ENCODE data around the gene HLA-DMA.

HLA-DMA gene

DNA sequence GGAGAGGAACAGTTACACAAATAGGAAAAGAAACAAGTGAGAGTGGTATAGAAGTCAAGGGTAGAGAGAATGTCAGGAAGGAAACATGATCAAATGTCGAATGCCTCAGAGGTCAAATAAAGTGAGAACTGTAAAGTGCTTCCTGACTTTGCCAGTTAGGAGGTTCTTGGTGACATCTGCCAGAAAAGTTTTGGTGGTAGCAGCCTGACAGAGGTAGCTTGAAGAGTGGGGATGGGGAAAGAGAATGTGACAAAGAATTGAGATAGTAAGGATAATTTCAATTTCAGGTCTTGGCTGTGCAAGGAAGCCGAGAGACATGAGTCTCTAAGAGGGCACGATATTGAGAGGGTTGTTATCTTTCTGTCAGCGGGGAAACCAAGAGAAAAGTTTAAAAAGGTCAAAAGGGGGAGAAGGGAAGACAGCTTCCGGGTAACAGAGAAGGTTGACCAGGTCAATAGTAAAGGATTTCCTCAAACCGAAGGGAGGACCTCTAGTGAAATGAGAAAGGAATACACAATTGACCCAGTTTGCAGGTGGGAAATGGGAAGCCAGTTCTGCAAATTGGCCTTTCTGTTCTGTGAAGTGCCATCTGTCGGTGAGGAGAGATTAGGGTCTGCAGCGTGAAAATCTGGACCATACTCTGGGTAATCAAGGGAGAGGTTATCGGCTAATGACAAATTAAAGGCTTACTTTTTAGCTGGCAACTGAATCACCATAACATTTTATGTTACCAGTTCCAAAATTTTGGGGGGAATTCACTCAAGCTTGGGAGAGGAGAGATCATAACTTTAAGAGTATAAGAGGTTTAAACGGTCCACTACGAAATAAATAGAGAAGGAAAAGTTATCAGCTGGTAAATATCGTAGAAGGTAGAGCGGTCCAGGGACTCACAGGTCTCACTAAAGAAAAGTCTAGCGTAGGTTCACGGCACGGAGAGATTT is 14.5 kb upstream of the HLA-DMA start:
- Histone ChIP-seq H3K9me3 (replicated peaks; ENCODE audit: low read length) (no peaks in the 10 kb centered on the region), H3K36me3 (ENCODE audit: insufficient read depth, low read length) (peaks cover 8% of the 10 kb centered on the region), H3K27me3 (ENCODE audit: control insufficient read depth, insufficient read depth, low read length) (no peaks in the 10 kb centered on the region), H3K4me3 (ENCODE audit: low read length) (peak overlapping the region; percentile 75), H3K9ac (ENCODE audit: low read depth, low read length) (peak overlapping the region; percentile 97), H3K4me1 (ENCODE audit: control insufficient read depth, insufficient read depth, low read length) (peaks cover 14% of the 10 kb centered on the region), H3K4me2 (ENCODE audit: low read length) (peak overlapping the region; percentile 87)

DNA sequence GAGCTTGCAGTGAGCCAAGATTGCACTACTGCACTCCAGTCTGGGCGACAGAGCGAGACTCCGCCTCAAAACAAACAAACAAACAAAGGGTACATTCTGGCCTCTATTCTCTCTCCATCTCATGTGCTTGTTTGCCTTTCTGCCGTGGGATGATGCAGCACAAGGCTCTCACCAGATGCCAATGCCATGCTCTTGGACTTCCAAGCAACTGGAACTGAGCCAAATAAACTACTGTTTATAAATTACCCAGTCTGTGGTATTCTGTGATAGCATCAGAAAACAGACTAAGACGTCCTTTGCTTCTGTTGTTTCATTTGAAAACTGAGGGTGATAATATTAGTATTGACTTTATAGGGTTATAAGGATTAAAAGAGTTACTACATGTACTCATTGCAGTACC is 11.9 kb upstream of the HLA-DMA start:
- Histone ChIP-seq H3K4me1 (ENCODE audit: control insufficient read depth, insufficient read depth, low read length) (peaks cover 14% of the 10 kb centered on the region), H3K4me3 (ENCODE audit: low read length) (no peak overlapping the region), H3K36me3 (ENCODE audit: insufficient read depth, low read length) (no peaks in the 10 kb centered on the region), H3K9ac (ENCODE audit: low read depth, low read length) (no peak overlapping the region), H3K27me3 (ENCODE audit: control insufficient read depth, insufficient read depth, low read length) (no peaks in the 10 kb centered on the region), H3K4me2 (ENCODE audit: low read length) (no peak overlapping the region), H3K9me3 (replicated peaks; ENCODE audit: low read length) (no peaks in the 10 kb centered on the region)

DNA sequence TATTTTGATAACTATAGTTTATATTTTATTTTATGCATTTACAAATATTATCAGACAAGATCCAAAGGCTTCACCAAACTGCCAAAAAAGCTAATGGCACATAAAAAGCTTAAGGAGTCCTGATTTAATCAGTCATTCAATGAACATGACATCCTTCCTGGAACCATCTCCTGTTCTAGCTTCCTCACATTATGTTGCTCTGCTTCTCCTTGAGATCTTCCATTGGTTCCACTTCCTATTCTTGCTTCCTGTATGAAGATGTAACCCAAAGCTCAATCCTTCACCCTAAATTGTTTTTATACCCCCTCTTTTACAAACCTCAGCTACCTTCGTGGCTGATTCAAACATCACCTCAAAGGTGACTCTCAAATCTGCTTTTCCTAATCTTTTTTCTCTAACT is 11.0 kb upstream of the HLA-DMA start:
- Histone ChIP-seq H3K4me3 (ENCODE audit: low read length) (no peak overlapping the region), H3K27me3 (ENCODE audit: control insufficient read depth, insufficient read depth, low read length) (no peaks in the 10 kb centered on the region), H3K9me3 (replicated peaks; ENCODE audit: low read length) (no peaks in the 10 kb centered on the region), H3K4me1 (ENCODE audit: control insufficient read depth, insufficient read depth, low read length) (peaks cover 12% of the 10 kb centered on the region), H3K4me2 (ENCODE audit: low read length) (no peak overlapping the region), H3K9ac (ENCODE audit: low read depth, low read length) (no peak overlapping the region), H3K36me3 (ENCODE audit: insufficient read depth, low read length) (no peaks in the 10 kb centered on the region)

DNA sequence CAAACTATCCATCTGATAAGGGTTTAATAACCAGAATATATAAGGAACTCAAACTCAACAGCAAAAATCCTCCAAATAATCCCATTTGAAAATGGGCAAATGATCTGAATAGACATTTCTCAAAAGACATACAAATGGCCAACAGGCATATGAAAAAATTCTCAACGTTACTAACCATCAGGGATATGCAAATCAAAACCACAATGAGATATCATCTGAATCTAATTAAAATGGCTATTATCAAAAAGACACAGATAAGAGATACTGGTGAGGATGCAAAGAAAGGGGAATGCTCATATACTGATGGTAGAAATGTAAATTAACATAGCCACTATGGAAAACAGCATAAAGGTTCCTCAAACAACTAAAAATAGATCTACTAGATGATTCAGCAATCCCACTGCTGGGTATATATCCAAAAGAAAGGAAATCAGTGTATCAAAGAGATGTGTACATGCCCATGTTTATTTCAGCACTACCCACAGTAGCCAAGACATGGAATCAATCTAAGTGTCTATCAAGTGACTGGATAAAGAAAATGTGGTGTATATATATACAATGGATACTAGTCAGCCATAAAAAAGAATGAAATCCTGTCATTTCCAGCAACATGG is 9.4 kb upstream of the HLA-DMA start:
- Histone ChIP-seq H3K9ac (ENCODE audit: low read depth, low read length) (no peak overlapping the region), H3K27me3 (ENCODE audit: control insufficient read depth, insufficient read depth, low read length) (no peaks in the 10 kb centered on the region), H3K36me3 (ENCODE audit: insufficient read depth, low read length) (no peaks in the 10 kb centered on the region), H3K4me1 (ENCODE audit: control insufficient read depth, insufficient read depth, low read length) (peaks cover 8% of the 10 kb centered on the region), H3K9me3 (replicated peaks; ENCODE audit: low read length) (no peaks in the 10 kb centered on the region), H3K4me3 (ENCODE audit: low read length) (no peak overlapping the region), H3K4me2 (ENCODE audit: low read length) (no peak overlapping the region)

DNA sequence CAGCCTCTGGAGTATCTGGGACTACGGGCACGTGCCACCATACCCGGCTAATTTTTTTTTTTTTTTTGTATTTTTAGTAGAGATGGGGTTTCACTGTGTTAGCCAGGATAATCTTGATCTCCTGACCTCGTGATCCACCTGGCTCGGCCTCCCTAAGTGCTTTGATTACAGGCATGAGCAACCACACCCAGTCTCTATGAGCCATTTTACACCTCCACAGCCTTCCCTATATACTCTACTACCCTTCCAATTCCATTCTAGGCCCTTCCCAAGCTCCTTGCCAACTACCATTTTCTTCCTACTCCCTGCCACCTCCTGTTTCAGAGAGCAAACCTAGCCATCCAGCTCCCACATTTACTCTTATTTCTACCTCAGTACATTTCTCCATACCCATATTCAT is 7.7 kb upstream of the HLA-DMA start:
- H3K9ac ChIP-seq (ENCODE audit: low read depth, low read length): no peak overlapping the region
- no peaks in the 10 kb centered on the region for H3K4me1 ChIP-seq (ENCODE audit: control insufficient read depth, insufficient read depth, low read length)
- no peak overlapping the region for H3K4me2 ChIP-seq (ENCODE audit: low read length)
- H3K27me3 ChIP-seq (ENCODE audit: control insufficient read depth, insufficient read depth, low read length): no peaks in the 10 kb centered on the region
- no peaks in the 10 kb centered on the region for H3K36me3 ChIP-seq (ENCODE audit: insufficient read depth, low read length)
- H3K4me3 ChIP-seq (ENCODE audit: low read length): no peak overlapping the region
- no peaks in the 10 kb centered on the region for H3K9me3 ChIP-seq (replicated peaks; ENCODE audit: low read length)

DNA sequence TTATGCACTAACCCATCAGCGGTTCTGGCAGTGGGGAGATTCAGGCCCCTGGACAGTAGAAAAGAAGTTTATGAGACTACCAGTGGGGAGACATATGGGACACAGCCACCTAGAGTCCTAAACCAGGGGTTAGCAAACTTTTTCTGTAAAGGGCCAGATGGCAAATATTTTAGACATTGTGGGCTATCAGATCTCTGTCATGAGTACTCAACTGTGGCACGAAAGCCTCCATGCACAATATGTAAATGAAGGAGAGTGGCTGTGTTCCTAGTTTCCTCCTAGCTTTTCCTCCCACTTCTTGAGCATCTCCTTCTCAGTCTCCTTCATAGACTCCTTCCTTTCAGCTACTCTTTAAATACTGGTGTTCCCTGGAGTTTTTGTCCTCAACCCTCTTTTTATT is 3.3 kb upstream of the HLA-DMA start:
- Histone ChIP-seq H3K9ac (ENCODE audit: low read depth, low read length) (no peak overlapping the region), H3K9me3 (replicated peaks; ENCODE audit: low read length) (no peaks in the 10 kb centered on the region), H3K4me2 (ENCODE audit: low read length) (no peak overlapping the region), H3K36me3 (ENCODE audit: insufficient read depth, low read length) (no peaks in the 10 kb centered on the region), H3K4me1 (ENCODE audit: control insufficient read depth, insufficient read depth, low read length) (no peaks in the 10 kb centered on the region), H3K27me3 (ENCODE audit: control insufficient read depth, insufficient read depth, low read length) (no peaks in the 10 kb centered on the region), H3K4me3 (ENCODE audit: low read length) (no peak overlapping the region)

DNA sequence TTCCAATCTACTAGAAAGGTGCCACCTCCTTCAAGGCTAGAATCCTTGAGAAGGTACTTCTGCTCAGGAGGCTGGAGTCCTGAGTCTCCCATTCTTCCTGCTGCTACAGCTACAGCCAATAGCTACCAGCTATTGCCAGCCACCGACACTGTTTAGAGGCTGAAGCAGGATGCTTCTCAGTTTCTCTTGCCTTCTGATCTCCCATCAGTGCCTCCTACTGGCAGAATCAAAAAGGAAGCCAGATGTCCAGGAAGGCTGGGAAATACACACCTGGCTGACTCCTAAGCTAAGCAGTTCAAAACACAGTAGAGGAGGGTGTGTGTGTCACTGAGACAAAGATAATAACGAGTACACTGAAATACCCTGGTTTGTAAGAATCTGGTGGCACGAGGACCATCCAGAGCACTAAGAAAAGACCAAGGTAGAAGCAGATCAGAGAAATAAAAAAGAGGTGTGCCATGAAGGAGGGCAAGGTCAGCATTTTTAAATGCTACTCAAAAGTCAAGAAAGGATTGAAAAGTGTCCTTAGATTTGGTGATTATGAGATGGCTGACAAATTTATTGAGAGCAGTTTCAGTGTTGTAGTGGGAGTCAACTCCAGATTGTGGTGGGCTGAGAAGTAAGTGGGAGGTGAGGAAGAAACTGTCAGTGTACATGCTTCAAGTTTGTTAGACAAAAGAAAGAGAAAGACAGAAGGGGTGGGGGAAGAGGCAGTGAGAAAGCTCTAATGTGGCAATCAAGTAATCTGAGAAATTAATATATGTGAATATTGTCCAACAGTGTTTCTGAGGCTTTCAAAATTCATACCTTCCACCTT is 2.3 kb upstream of the HLA-DMA start:
- Histone ChIP-seq H3K9ac (ENCODE audit: low read depth, low read length) (no peak overlapping the region), H3K36me3 (ENCODE audit: insufficient read depth, low read length) (no peaks in the 10 kb centered on the region), H3K4me3 (ENCODE audit: low read length) (no peak overlapping the region), H3K4me1 (ENCODE audit: control insufficient read depth, insufficient read depth, low read length) (no peaks in the 10 kb centered on the region), H3K9me3 (replicated peaks; ENCODE audit: low read length) (no peaks in the 10 kb centered on the region), H3K4me2 (ENCODE audit: low read length) (no peak overlapping the region), H3K27me3 (ENCODE audit: control insufficient read depth, insufficient read depth, low read length) (no peaks in the 10 kb centered on the region)

DNA sequence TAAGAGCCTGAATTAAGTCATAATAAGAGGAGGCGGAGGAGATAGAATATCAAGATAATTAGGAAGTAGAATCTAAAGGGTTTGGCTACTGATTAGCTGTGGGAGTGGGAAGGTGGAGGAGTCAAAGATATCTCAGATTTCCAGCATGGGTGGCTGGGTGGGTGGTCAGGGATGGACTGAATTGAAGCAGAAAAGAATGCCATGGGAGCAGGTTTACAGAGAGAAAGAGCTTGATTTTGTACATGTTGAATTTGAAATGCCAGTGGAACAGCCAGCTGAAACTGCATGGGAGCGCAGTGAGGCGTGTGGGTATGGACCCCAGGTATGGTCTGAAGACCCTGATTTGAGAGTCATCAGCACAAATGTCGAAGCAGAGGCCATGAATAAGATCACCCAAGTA is 1.4 kb upstream of the HLA-DMA start:
- H3K4me1 ChIP-seq (ENCODE audit: control insufficient read depth, insufficient read depth, low read length): no peaks in the 10 kb centered on the region

DNA sequence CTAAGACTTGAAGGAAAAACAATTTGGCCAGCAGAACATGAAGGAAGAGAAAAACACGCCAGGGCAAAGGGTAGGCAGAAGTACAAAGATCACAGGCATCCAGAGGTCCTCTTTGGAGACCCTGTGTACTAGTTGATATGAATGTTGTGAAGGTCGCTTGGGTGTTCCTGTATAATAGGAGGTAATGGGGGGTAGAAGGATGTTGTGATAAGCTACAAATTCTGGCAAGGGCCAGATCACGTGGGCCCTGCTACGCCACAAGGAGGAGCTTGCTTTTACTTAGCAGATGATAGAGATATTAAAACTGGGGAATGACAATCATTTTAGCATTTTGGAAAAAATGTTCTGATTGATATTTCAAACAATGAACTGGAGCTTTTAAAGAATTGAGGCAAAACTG is 878 bp upstream of the HLA-DMA start:
- Histone ChIP-seq H3K9ac (ENCODE audit: low read depth, low read length) (no peak overlapping the region), H3K27me3 (ENCODE audit: control insufficient read depth, insufficient read depth, low read length) (peaks cover 4% of the 10 kb centered on the region), H3K36me3 (ENCODE audit: insufficient read depth, low read length) (no peaks in the 10 kb centered on the region), H3K4me2 (ENCODE audit: low read length) (no peak overlapping the region), H3K9me3 (replicated peaks; ENCODE audit: low read length) (no peaks in the 10 kb centered on the region), H3K4me1 (ENCODE audit: control insufficient read depth, insufficient read depth, low read length) (no peaks in the 10 kb centered on the region), H3K4me3 (ENCODE audit: low read length) (no peak overlapping the region)

More for the DNA sequence above, 1.4 kb upstream of the HLA-DMA start:
- Histone ChIP-seq H3K27me3 (ENCODE audit: control insufficient read depth, insufficient read depth, low read length) (no peaks in the 10 kb centered on the region), H3K4me2 (ENCODE audit: low read length) (no peak overlapping the region), H3K36me3 (ENCODE audit: insufficient read depth, low read length) (no peaks in the 10 kb centered on the region), H3K9me3 (replicated peaks; ENCODE audit: low read length) (no peaks in the 10 kb centered on the region), H3K4me3 (ENCODE audit: low read length) (no peak overlapping the region), H3K9ac (ENCODE audit: low read depth, low read length) (no peak overlapping the region)

DNA sequence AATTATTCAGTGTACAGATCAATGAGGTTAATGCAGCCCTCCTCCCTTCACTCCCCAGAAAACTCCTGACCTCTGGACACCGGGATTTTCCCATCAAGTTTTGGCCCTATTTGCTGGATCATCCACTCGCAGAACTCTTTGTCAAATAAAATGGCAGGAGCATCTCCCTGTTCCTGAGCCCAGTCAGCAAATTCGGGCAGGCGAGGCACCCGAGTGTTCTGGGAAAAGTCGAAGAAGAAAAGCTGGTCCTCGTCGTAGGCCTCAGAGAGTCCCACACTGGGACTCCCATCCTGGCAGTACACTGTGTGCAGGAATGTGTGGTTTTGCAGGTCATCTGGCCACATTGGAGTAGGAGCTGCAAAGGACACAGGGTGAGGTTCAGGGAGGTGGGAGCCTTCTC is 2.4 kb downstream of the HLA-DMA start:
- H3K4me3 ChIP-seq (ENCODE audit: low read length): no peak overlapping the region
- no peak overlapping the region for H3K4me2 ChIP-seq (ENCODE audit: low read length)
- H3K9ac ChIP-seq (ENCODE audit: low read depth, low read length): no peak overlapping the region
- H3K9me3 ChIP-seq (replicated peaks; ENCODE audit: low read length): no peaks in the 10 kb centered on the region
- H3K4me1 ChIP-seq (ENCODE audit: control insufficient read depth, insufficient read depth, low read length): no peaks in the 10 kb centered on the region
- no peaks in the 10 kb centered on the region for H3K36me3 ChIP-seq (ENCODE audit: insufficient read depth, low read length)
- peaks cover 25% of the 10 kb centered on the region for H3K27me3 ChIP-seq (ENCODE audit: control insufficient read depth, insufficient read depth, low read length)

DNA sequence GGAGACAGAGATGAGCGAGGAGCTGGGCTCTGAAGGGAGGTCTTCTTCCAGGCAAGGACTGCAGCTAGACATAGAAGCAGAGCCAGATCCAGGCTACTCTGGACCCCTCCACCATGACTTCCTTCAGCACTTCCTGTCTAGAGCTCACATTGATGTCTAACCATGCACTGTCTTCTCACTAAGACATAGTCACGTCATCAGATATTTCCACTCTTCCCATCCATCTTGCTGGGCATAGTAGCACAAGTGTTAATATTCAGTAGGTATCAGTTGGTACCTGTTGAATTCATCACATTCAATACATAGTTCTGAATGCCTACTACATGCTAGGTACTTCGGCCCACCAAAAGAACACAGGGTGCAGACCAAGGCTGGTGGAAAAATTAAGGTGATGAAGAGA is 2.9 kb downstream of the HLA-DMA start:
- no peaks in the 10 kb centered on the region for H3K4me1 ChIP-seq (ENCODE audit: control insufficient read depth, insufficient read depth, low read length)
- H3K36me3 ChIP-seq (ENCODE audit: insufficient read depth, low read length): no peaks in the 10 kb centered on the region
- peaks cover 28% of the 10 kb centered on the region for H3K27me3 ChIP-seq (ENCODE audit: control insufficient read depth, insufficient read depth, low read length)
- no peaks in the 10 kb centered on the region for H3K9me3 ChIP-seq (replicated peaks; ENCODE audit: low read length)
- H3K9ac ChIP-seq (ENCODE audit: low read depth, low read length): no peak overlapping the region
- no peak overlapping the region for H3K4me2 ChIP-seq (ENCODE audit: low read length)
- H3K4me3 ChIP-seq (ENCODE audit: low read length): no peak overlapping the region
